DMS53 (cell line): ENCODE measurements around the gene TPRN.
A peak's percentile ranks its signal among the peaks of the same experiment; 100 is the strongest.

ENCODE experiments used
- DNase-seq: peaks from one replicate; lab custom pipeline; 2025; lab: John Stamatoyannopoulos, UW

Gene TPRN

GRCh38 chr9:137189297-137190295 is 10.9 kb downstream of the TPRN start:
- DNase-seq = peak; percentile 74

DNA sequence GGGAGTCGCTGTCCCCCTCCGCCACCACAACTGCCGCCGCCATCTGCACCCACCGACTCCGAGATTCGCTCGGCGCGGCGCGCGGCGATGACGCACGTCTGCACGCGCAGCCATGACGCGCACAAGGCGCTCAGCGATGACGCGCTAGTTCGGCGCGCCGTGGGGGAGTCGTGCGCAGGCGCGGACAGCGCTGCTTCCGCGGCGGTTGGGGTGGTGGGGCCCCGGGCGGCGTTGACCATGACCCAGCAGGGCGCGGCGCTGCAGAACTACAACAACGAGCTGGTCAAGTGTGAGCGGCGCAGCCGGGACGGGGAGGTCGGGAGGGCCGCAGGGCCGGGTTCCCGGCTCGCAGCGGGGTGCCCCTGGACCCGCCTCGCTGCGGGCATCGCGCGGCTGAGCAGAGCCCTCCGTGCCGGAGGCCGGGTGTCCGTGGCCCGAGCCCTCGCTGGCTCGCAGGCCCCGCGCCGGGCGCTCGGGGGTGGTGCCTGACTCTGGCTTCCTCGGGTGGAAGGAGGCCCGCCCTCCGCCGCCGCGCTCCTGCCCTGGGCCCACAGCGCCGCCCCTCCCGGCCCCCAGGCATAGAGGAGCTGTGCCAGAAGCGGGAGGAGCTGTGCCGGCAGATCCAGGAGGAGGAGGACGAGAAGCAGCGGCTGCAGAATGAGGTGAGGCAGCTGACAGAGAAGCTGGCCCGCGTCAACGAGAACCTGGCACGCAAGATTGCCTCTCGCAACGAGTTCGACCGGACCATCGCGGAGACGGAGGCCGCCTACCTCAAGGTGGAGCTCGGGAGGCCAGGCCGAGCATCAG is 11.8 kb downstream of the TPRN start, which contains the start of the genes ANAPC2 and SSNA1:
Gene ANAPC2 (minus strand): TSS at position 71 of the 807 bp plus-strand sequence. CDS start 28 bp downstream, at position 43.
Gene SSNA1 (plus strand): TSS at position 187 of the 807 bp plus-strand sequence. CDS start 51 bp downstream, at position 238.
- DNase-seq = peak; percentile 98

DNA sequence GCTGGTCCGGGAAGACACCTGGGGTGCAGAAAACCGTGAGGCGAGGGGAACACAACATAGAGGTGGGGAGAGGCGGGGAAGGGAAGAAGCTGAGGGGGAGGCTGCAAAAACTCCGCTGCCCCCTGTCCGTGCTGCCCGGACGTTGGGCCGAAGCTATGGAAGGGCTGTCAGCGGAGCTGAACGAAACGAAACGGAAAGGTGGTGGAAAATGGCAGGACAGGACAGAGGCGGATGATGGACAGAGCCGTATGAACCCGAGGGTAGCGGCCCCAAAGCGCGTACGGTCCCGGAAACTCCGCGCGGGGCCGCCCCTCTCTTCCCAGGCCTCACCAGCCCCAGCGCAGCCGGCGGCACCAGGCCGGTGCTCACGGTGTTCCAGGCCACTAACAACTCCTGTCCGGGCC is 12.5 kb downstream of the TPRN start:
- DNase-seq = no peak

GRCh38 chr9:137187386-137187785 is 13.2 kb downstream of the TPRN start:
- DNase-seq = no peak

DNA sequence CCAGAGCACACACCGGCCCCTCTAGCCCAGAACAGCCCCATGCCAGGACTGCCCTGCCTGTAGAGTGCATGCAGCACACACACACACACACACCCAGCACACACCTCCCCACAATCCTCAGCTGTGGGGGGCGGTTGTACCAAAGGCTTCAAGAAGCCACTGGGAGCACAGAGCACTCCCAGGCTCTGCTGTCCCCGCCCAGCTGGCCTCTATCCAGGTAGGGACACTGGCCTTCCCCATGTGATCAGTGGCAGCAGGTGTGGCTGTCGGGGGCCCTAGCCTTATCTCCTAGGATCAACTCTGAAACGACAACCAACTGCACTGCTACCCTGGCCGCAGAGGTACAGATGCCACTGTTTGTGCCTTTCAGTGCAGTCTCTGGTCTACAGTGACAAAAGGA is 14.2 kb downstream of the TPRN start:
- peak; percentile 51 for DNase-seq

GRCh38 chr9:137185921-137186320 is 14.6 kb downstream of the TPRN start:
- DNase-seq = no peak

DNA sequence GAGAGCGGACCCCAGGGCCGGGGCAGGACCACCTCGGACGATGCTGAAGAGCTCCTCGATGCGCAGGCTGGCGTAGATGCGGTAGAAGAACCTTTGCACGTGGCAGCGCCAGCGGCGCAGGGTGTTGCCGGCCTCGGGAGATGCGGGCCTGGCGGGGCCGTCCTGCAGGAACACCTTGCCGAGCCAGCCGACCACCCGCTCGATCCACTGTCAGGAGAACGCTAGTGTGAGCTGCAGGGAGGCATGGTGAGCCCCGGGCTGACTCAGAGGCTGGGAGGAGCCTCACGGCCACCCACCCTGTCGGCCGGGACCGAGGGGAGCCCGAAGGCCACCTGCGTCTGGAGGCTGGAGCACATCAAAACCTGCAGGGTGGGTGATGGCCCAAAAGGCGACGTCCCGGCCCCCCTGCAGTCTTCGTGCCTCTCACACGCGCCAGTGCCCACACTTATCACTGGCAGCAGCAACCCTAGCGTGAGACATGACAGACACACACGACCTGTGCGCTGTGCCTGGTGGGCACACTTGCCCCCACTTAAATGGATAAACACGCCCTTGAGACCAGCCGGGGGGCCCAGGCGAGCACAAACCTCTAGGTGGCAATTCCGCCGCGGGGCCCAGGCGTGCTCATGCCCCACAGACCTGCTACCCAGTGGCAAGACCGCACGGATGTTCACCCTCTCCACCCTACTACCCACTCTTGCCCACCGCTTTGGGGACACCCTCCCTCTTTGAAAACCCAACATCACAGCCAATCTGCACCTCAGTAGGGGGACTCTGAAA is 15.5 kb downstream of the TPRN start:
- DNase-seq = no peak

GRCh38 chr9:137183980-137184595 is 16.5 kb downstream of the TPRN start:
- DNase-seq = no peak

- no peak for DNase-seq
Observed at GRCh38 chr9:137182836-137183235, 17.7 kb downstream of the TPRN start.

GRCh38 chr9:137181680-137182079 is 18.9 kb downstream of the TPRN start:
- no peak for DNase-seq

DNA sequence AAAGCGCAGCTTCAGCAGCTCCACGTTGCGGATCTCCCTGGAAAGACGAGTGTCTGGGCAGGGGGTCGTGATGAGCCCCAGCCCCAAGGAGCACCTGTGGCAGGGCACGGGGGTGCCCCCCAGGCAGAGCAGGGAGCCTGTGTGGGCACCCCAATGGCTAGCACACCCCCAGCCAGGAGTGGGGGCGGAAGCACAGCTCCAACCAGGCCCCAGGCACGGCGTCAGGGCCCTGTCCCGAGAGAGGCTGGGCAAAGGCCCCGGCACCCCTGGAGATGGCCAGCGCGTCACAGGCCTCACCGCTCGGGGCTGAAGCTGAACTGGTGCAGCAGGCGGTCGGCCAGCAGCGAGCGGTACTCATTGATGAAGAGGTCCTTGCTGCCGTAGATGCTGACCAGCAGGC is 20.1 kb downstream of the TPRN start:
- DNase-seq = no peak

DNA sequence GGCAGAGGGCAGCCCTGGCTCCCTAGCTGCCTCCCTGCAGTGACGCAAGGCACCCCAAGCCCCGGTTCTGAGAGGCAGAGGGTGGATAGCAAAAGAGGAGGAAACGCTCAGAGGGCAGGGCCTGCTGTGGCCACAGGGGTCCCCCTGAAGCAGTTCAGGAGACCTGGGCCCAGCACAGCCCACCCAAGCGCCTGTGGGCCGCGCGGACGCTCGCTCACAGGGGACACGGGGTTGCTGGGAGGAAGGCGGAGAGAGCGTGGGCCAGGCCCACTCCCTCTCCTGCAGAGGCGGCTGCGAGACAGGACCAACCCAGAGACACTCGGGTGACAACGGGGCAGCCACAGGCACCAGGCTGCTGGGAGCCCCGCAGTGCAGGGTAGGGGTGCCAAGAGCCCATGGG is 20.8 kb downstream of the TPRN start:
- DNase-seq = no peak

DNA sequence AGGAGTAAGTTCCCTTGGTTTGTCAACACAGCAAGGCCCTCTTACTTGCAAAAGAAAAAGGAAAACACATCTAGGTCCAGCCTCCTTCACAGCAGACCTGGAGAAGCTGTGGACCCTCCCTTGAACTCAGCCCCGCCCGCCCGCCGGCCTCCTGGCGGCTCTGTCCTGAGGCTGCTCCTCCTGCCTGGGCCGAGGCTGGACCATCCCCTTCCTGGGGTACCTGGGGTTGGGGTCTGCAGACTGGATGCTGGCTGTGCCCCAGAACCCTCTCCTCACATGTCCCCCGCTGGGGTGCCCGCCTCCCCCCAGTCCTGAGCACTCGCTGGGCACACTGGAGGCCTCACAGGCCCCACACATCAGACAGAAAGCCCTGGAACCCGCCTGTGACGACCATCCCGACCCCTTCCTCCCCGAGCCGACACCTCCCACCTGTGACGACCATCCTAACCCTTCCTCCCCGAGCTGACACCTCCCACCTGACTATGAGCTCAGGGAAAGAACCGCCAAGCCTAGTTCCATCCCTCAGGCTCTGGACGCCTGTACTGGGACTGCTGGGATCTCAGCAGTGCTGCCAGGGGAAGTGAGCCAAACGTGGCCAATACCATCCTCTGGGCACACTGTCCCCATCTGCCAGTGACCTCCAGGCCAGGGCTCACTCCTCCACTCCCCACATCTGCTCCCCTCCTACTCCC is 21.5 kb downstream of the TPRN start:
- DNase-seq = no peak

GRCh38 chr9:137178201-137178938 is 22.2 kb downstream of the TPRN start:
- peak; percentile 51 for DNase-seq

DNA sequence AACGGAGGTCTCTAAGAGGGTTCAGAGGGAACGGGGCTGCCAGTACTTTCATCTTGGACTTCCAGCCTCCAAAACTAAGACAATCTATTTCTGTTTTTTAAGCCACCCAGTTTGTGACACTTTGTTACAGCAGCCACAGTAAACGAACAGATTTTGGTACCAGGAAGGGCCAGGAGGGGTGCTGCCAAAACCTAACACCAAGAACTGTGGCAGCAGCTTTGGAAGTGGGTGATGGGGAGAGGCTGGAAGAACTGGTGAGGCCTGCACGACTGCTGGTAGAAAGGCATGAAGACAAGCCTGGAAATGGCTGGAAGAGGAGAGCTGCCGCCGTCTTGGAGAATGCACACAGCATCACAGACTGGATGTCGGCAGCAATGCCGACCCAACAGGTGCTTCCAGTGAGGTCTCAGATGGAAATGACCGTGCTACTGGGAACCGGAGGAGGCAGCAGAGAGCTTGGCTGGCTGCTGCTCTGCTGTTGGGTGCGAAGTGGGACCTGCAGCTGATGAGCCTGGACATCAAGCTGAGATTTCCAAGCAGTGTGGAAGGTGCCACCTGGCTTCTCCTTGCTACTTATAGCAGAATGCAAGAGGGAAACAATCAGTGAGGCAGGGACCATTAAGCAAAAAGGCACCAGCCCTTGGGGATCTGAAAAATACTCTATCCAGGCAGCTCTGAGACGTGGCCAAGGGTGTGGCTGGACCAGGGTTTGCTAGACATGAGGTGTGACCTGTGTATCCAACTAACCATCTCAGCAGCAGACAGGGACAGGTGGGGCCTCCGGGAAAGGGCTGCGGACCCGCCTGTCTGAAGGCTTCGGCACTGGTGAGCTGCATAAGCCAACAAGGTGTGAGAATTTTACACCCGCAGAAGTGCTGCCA is 24.0 kb downstream of the TPRN start:
- peak; percentile 91 for DNase-seq

DNA sequence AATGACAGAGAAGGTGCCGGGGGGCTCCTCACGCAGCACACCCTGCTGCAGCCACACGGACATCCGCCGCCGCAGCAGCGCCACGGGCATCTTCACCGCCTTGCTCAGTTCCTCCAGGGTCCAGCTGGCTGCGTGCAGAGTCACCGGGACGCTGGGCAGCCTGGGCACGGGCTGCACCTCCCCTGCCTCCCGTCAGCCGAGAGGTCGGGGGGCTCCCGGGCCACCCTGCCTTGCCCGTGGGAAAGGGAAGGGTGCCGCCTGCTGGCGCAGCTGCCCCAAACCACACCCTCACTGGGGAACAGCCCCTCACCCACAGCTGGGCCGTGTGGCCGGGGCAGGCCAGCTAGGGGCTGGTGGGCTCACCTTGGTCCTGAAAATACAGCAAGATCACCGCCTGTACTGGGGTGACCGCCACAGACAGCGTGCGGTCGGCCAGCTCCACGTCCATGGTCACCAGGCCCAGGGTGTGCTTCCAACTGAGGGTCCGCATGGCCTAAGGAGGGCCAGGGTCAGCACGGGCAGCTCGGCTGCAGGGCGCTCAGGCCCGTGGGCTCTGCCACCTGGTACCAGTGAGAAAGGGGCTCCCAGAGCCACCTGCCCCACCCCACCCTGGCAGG is 25.1 kb downstream of the TPRN start:
- DNase-seq = no peak

GRCh38 chr9:137174722-137175293 is 25.7 kb downstream of the TPRN start:
- no peak for DNase-seq
